Tibial nerve (tissue), 4 donors: ENCODE results near the gene SHISA4.

Source experiments
- CTCF ChIP-seq, 5 experiments: fragments of 200-600 bp in 3 of 5; fragments of 450-650 bp in 2 of 5; sonication (generic) in 3 of 5; IDR thresholded peaks; one replicate each; pipeline ENCODE4 v1.5.1; 2016 to 2019; ENCODE audit warnings: antibody characterized with exemption in 5 of 5, mild to moderate bottlenecking in 3 of 5, moderate library complexity in 2 of 5
- EP300 ChIP-seq, 2 donors: sonication (generic); formaldehyde crosslinking; IDR thresholded peaks; one replicate each; pipeline ENCODE4 v1.6.1; 2017; ENCODE audit warnings: antibody characterized with exemption in 2 of 2, mild to moderate bottlenecking in 1 of 2
- POLR2A ChIP-seq, 2 donors: fragments of 450-650 bp; IDR thresholded peaks; one replicate each; pipeline ENCODE4 v1.6.1; 2017; ENCODE audit warnings: antibody characterized with exemption in 2 of 2, mild to moderate bottlenecking in 2 of 2, moderate library complexity in 2 of 2

- TF ChIP-seq CTCF (IDR thresholded peaks at IDR 0.05) (peak in 2 of 5 experiments; percentile 5 to 37), POLR2A (IDR thresholded peaks at IDR 0.05) (peak; percentile 35 to 69), EP300 (IDR thresholded peaks at IDR 0.05) (peak in 1 of 2 donors; percentile 93)
Observed at GRCh38 chr1:201888282-201889089, at the start of gene SHISA4.
